ENCODE data around the gene DRC3. TPM values are rescaled to one million over a fixed set of nuclear protein-coding genes. Genes with fewer than 3 reads are reported as not detected.

Gene DRC3
- total RNA-seq, 1 donor from 2014 or later, result 0.43 TPM

- peaks cover 7% of the 10 kb centered on the region for H3K79me2 ChIP-seq (ENCODE audit: insufficient read depth, low read length)
- peaks cover 9% of the 10 kb centered on the region for H4K20me1 ChIP-seq (ENCODE audit: insufficient read depth, low read length)
- H3K9me3 ChIP-seq (ENCODE audit: insufficient read depth, low read depth, low read length), result no peaks in the 10 kb centered on the region
- DNase-seq (ENCODE audit: low read depth), result peak; percentile 40
- no peak overlapping the region for H3K9ac ChIP-seq (ENCODE audit: low read length)
- Mint-ChIP-seq H3K27me3 (ENCODE audit: low read depth, unreplicated experiment) (no peaks in the 10 kb centered on the region), H3K9me3 (ENCODE audit: unreplicated experiment) (no peaks in the 10 kb centered on the region), H3K4me3 (ENCODE audit: unreplicated experiment) (peak overlapping the region; percentile 14), H3K4me1 (ENCODE audit: low read depth, unreplicated experiment) (peaks cover 9% of the 10 kb centered on the region), H3K27ac (ENCODE audit: unreplicated experiment) (peak overlapping the region; percentile 93), H3K36me3 (ENCODE audit: low read depth, unreplicated experiment) (peaks cover 7% of the 10 kb centered on the region)
- H3K36me3 ChIP-seq (ENCODE audit: insufficient read depth, low read length), result no peaks in the 10 kb centered on the region
- no peak overlapping the region for H3K27ac ChIP-seq (ENCODE audit: low read depth, low read length)
- H3K4me1 ChIP-seq (ENCODE audit: insufficient read depth, low read length), result peaks cover 9% of the 10 kb centered on the region
- FAIRE-seq, result no peak
- peak overlapping the region; percentile 14 for H3K4me2 ChIP-seq (ENCODE audit: low read length)
- no peak overlapping the region for H3K4me3 ChIP-seq (ENCODE audit: insufficient read depth, low read depth, low read length)
- H2AFZ ChIP-seq (ENCODE audit: low read depth, low read length), result no peak overlapping the region
- TF ChIP-seq EZH2 (IDR thresholded peaks at IDR 0.05; ENCODE audit: insufficient read depth, low read length) (no peak), CTCF (IDR thresholded peaks at IDR 0.05; ENCODE audit: insufficient read depth, low read depth, low read length) (no peak)
- no peaks in the 10 kb centered on the region for H3K27me3 ChIP-seq (ENCODE audit: insufficient read depth, low read length)
These were observed 59.3 kb downstream of the DRC3 start for GRCh38 chr17:18031955-18032354.

- Mint-ChIP-seq H3K9me3 (ENCODE audit: unreplicated experiment) (no peaks in the 10 kb centered on the region), H3K27ac (ENCODE audit: unreplicated experiment) (no peak overlapping the region), H3K4me1 (ENCODE audit: low read depth, unreplicated experiment) (peaks cover 17% of the 10 kb centered on the region), H3K4me3 (ENCODE audit: unreplicated experiment) (no peak overlapping the region), H3K36me3 (ENCODE audit: low read depth, unreplicated experiment) (peaks cover 5% of the 10 kb centered on the region), H3K27me3 (ENCODE audit: low read depth, unreplicated experiment) (no peaks in the 10 kb centered on the region)
- Histone ChIP-seq H3K79me2 (ENCODE audit: insufficient read depth, low read length) (peaks cover 20% of the 10 kb centered on the region), H3K27ac (ENCODE audit: low read depth, low read length) (no peak overlapping the region), H3K4me2 (ENCODE audit: low read length) (no peak overlapping the region), H4K20me1 (ENCODE audit: insufficient read depth, low read length) (peaks cover 13% of the 10 kb centered on the region), H3K36me3 (ENCODE audit: insufficient read depth, low read length) (no peaks in the 10 kb centered on the region), H3K27me3 (ENCODE audit: insufficient read depth, low read length) (no peaks in the 10 kb centered on the region), H3K4me1 (ENCODE audit: insufficient read depth, low read length) (peaks cover 15% of the 10 kb centered on the region), H3K9me3 (ENCODE audit: insufficient read depth, low read depth, low read length) (no peaks in the 10 kb centered on the region), H3K4me3 (ENCODE audit: insufficient read depth, low read depth, low read length) (no peak overlapping the region), H2AFZ (ENCODE audit: low read depth, low read length) (no peak overlapping the region), H3K9ac (ENCODE audit: low read length) (no peak overlapping the region)
- FAIRE-seq (no peak), DNase-seq (ENCODE audit: low read depth) (peak; percentile 72)
- TF ChIP-seq EZH2 (IDR thresholded peaks at IDR 0.05; ENCODE audit: insufficient read depth, low read length) (no peak), CTCF (IDR thresholded peaks at IDR 0.05; ENCODE audit: insufficient read depth, low read depth, low read length) (peak; percentile 67)
These were observed 60.9 kb downstream of the DRC3 start for GRCh38 chr17:18033442-18034099.

GRCh38 chr17:18035704-18036103 is 63.0 kb downstream of the DRC3 start:
- Mint-ChIP-seq H3K27ac (ENCODE audit: unreplicated experiment) (no peak overlapping the region), H3K36me3 (ENCODE audit: low read depth, unreplicated experiment) (peaks cover 5% of the 10 kb centered on the region), H3K4me3 (ENCODE audit: unreplicated experiment) (no peak overlapping the region), H3K27me3 (ENCODE audit: low read depth, unreplicated experiment) (no peaks in the 10 kb centered on the region), H3K4me1 (ENCODE audit: low read depth, unreplicated experiment) (peaks cover 20% of the 10 kb centered on the region), H3K9me3 (ENCODE audit: unreplicated experiment) (no peaks in the 10 kb centered on the region)
- H3K36me3 ChIP-seq (ENCODE audit: insufficient read depth, low read length), result no peaks in the 10 kb centered on the region
- H2AFZ ChIP-seq (ENCODE audit: low read depth, low read length), result no peak overlapping the region
- peaks cover 17% of the 10 kb centered on the region for H4K20me1 ChIP-seq (ENCODE audit: insufficient read depth, low read length)
- H3K27ac ChIP-seq (ENCODE audit: low read depth, low read length), result no peak overlapping the region
- no peaks in the 10 kb centered on the region for H3K9me3 ChIP-seq (ENCODE audit: insufficient read depth, low read depth, low read length)
- no peak for FAIRE-seq
- no peak for TF ChIP-seq CTCF (IDR thresholded peaks at IDR 0.05; ENCODE audit: insufficient read depth, low read depth, low read length)
- TF ChIP-seq EZH2 (IDR thresholded peaks at IDR 0.05; ENCODE audit: insufficient read depth, low read length), result no peak
- peaks cover 30% of the 10 kb centered on the region for H3K79me2 ChIP-seq (ENCODE audit: insufficient read depth, low read length)
- H3K4me2 ChIP-seq (ENCODE audit: low read length), result no peak overlapping the region
- H3K4me1 ChIP-seq (ENCODE audit: insufficient read depth, low read length), result peaks cover 24% of the 10 kb centered on the region
- H3K4me3 ChIP-seq (ENCODE audit: insufficient read depth, low read depth, low read length), result no peak overlapping the region
- no peaks in the 10 kb centered on the region for H3K27me3 ChIP-seq (ENCODE audit: insufficient read depth, low read length)
- DNase-seq (ENCODE audit: low read depth), result no peak
- no peak overlapping the region for H3K9ac ChIP-seq (ENCODE audit: low read length)
